Endothelial cell of umbilical vein (primary cell): ENCODE data around the gene MYL3. TPM values are rescaled to one million over a fixed set of nuclear protein-coding genes. Genes with fewer than 3 reads are reported as not detected.

Source experiments
- BruUV-seq: library from RNA; stranded (reverse); fragments of 400-500 nt; replicated peaks from 2 replicates; lab custom pipeline; 2021; lab: Mats Ljungman, UMichigan
- CTCF ChIA-PET: fragments of 300-600, 350-600 bp; sonication (Branson Sonifier 250); formaldehyde crosslinking; loops from one replicate; lab custom pipeline; 2021; ENCODE audit warnings: antibody characterized with exemption, inconsistent platforms; lab: Charles Lee
- POLR2A ChIA-PET: fragments of 300-600, 350-600 bp; sonication (Branson Sonifier 250); formaldehyde crosslinking; loops from one replicate; lab custom pipeline; 2021; ENCODE audit warnings: antibody characterized with exemption, inconsistent platforms; lab: Charles Lee
- DNase-seq: peaks from one replicate; pipeline ENCODE4 v3.0.0-alpha.2; 2011; ENCODE audit warnings: low read depth, low spot score
- FAIRE-seq: peaks from 2 replicates; lab custom pipeline; 2011; peaks lifted over from hg19 to GRCh38; lab: Jason Lieb, UNC
- H2AFZ ChIP-seq: 2 replicates; pipeline ENCODE4 v1.6.0; 2012; ENCODE audit warnings: low read depth, low read length, control low read depth, inconsistent platforms
- H3K27ac ChIP-seq: 2 replicates; pipeline ENCODE4 v1.5.1; 2011; ENCODE audit warnings: low read depth, mild to moderate bottlenecking, control low read depth, low read length, moderate library complexity; ENCODE audit not compliant: insufficient read depth
- H3K27me3 ChIP-seq, 2 experiments: 2 replicates each; pipeline versions ENCODE4 v1.6.0 to v1.6.1; 2011; ENCODE audit warnings: low read length in 2 of 2, mixed read lengths in 1 of 2; ENCODE audit not compliant: control insufficient read depth in 2 of 2, insufficient read depth in 2 of 2
- H3K36me3 ChIP-seq, 2 experiments: 2 replicates in 1 of 2; 3 replicates in 1 of 2; pipeline ENCODE4 v1.5.1; 2011; ENCODE audit warnings: low read length in 2 of 2, mild to moderate bottlenecking in 1 of 2, moderate library complexity in 1 of 2; ENCODE audit not compliant: control insufficient read depth in 2 of 2, insufficient read depth in 2 of 2; ENCODE audit errors: extremely low read depth in 1 of 2
- H3K4me1 ChIP-seq: 3 replicates; pipeline ENCODE4 v1.5.1; 2011; ENCODE audit warnings: mild to moderate bottlenecking, low read length; ENCODE audit not compliant: control insufficient read depth, insufficient read depth; ENCODE audit errors: extremely low read depth
- H3K4me2 ChIP-seq: 2 replicates; pipeline ENCODE4 v1.6.1; 2011; ENCODE audit warnings: low read length, control low read depth, mixed read lengths; ENCODE audit not compliant: insufficient read depth
- H3K4me3 ChIP-seq, 3 experiments: fragments of 200-600 bp in 1 of 3; sonication (generic), shearing (Covaris generic) in 1 of 3; replicated peaks in 1 of 3; 2 replicates each; pipeline ENCODE4 v1.5.1; 2011 to 2016; ENCODE audit warnings: control low read depth in 3 of 3, low read length in 3 of 3, mild to moderate bottlenecking in 2 of 3, inconsistent platforms in 1 of 3, low read depth in 1 of 3, moderate library complexity in 1 of 3; ENCODE audit not compliant: insufficient read depth in 1 of 3
- H3K79me2 ChIP-seq: 2 replicates; pipeline ENCODE4 v1.6.0; 2012; ENCODE audit warnings: low read length, inconsistent platforms; ENCODE audit not compliant: control insufficient read depth, insufficient read depth
- H3K9ac ChIP-seq: replicated peaks from 2 replicates; pipeline ENCODE3; 2011; ENCODE audit warnings: low read length, control low read depth; ENCODE audit not compliant: insufficient read depth; ENCODE audit errors: extremely low read depth
- H3K9me1 ChIP-seq: replicated peaks from 3 replicates; pipeline ENCODE4 v1.6.0; 2011; ENCODE audit warnings: mild to moderate bottlenecking, low read length; ENCODE audit not compliant: control insufficient read depth, insufficient read depth; ENCODE audit errors: extremely low read depth
- H3K9me3 ChIP-seq: replicated peaks from 2 replicates; pipeline ENCODE4 v1.5.1; 2012; ENCODE audit warnings: low read length, inconsistent platforms; ENCODE audit not compliant: control insufficient read depth, insufficient read depth
- H4K20me1 ChIP-seq: replicated peaks from 2 replicates; pipeline ENCODE3; 2011; ENCODE audit warnings: mild to moderate bottlenecking, low read length; ENCODE audit not compliant: control insufficient read depth, insufficient read depth; ENCODE audit errors: extremely low read depth
- CTCF ChIP-seq, 2 donors: IDR thresholded peaks; 1 replicate in 1 of 2; 2 replicates in 1 of 2; pipeline ENCODE4 v1.5.1; 2011; ENCODE audit warnings: low read length in 2 of 2, mild to moderate bottlenecking in 2 of 2, moderate library complexity in 2 of 2, control low read depth in 1 of 2, inconsistent platforms in 1 of 2, low read depth in 1 of 2; ENCODE audit not compliant: insufficient read depth in 1 of 2; ENCODE audit errors: extremely low read depth in 1 of 2
- EZH2 ChIP-seq: IDR thresholded peaks from 2 replicates; pipeline ENCODE4 v1.6.1; 2012; ENCODE audit warnings: borderline replicate concordance, low read depth, mild to moderate bottlenecking, moderate library complexity, low read length, inconsistent platforms; ENCODE audit not compliant: severe bottlenecking
- FOS ChIP-seq: IDR thresholded peaks from 2 replicates; pipeline ENCODE4 v1.6.1; 2011; ENCODE audit warnings: mild to moderate bottlenecking, low read length, moderate library complexity, borderline replicate concordance; ENCODE audit not compliant: insufficient read depth
- GATA2 ChIP-seq: IDR thresholded peaks from 2 replicates; pipeline ENCODE4 v1.7.0; 2011; ENCODE audit warnings: low read depth, mild to moderate bottlenecking, moderate library complexity, mixed read lengths, low read length; ENCODE audit not compliant: insufficient read length, insufficient read depth
- JUN ChIP-seq: IDR thresholded peaks from 2 replicates; pipeline ENCODE4 v1.6.1; 2011; ENCODE audit warnings: borderline replicate concordance, low read depth; ENCODE audit not compliant: insufficient read length, insufficient read depth
- MAX ChIP-seq: IDR thresholded peaks from 2 replicates; pipeline ENCODE4 v1.6.1; 2011; ENCODE audit not compliant: insufficient read depth, insufficient read length
- MYC ChIP-seq: IDR thresholded peaks from one replicate; pipeline ENCODE4 v1.6.1; 2011; ENCODE audit warnings: mild to moderate bottlenecking, low read depth, low read length
- POLR2A ChIP-seq: IDR thresholded peaks from 2 replicates; pipeline ENCODE4 v1.6.1; 2012; ENCODE audit warnings: low read depth, mild to moderate bottlenecking, control low read depth, low read length
- POLR2AphosphoS5 ChIP-seq: IDR thresholded peaks from 2 replicates; pipeline ENCODE4 v1.6.1; 2012; ENCODE audit warnings: low read depth, mild to moderate bottlenecking, control low read depth, low read length, moderate library complexity; ENCODE audit not compliant: insufficient read depth
- dilution Hi-C: fragments of 300-500 bp; cut with MboI; formaldehyde crosslinking; loops from one replicate; pipeline ENCODE4 v1.15.0; 2019; ENCODE audit warnings: low sequenced_read_pairs; ENCODE audit not compliant: extremely low pct_ligation_motif_present
- intact Hi-C: fragments of 100-400 bp; cut with micrococcal nuclease; formaldehyde crosslinking; loops from one replicate; pipeline ENCODE4 v1.10.0; 2022
- polyA plus RNA-seq, 4 experiments: library from polyadenylated mRNA; depleted of rRNA in 3 of 4; stranded (reverse) in 3 of 4; unstranded in 1 of 4; fragments of >200 nt; gene quantifications; 2 replicates each; pipeline versions ENCODE4 v1.2.1 to v1.2.3, GENCODE V29; 2011 to 2012; ENCODE audit warnings: missing spikeins in 1 of 4
- total RNA-seq: library from RNA; stranded (reverse); gene quantifications from 2 replicates; pipeline ENCODE4 v1.2.3, GENCODE V29; 2021

The MYL3 gene
- total and polyA plus RNA-seq, 2 donors (not counting 3 experiments of a cell fraction or from before 2014, with no cell fraction given), result not detected

- Histone ChIP-seq H3K79me2 (no peaks in the 10 kb centered on the region), H3K9me1 (no peaks in the 10 kb centered on the region), H3K27me3 (peaks cover 32 to 43% of the 10 kb centered on the region in 2 experiments), H3K9ac (no peak overlapping the region), H3K36me3 (no peaks in the 10 kb centered on the region), H4K20me1 (no peaks in the 10 kb centered on the region), H2AFZ (no peak overlapping the region), H3K4me3 (no peak overlapping the region), H3K27ac (no peak overlapping the region), H3K4me1 (no peaks in the 10 kb centered on the region), H3K9me3 (no peaks in the 10 kb centered on the region), H3K4me2 (no peak overlapping the region)
- no peak for FAIRE-seq
- BruUV-seq, result no TSS peak
- intact Hi-C loops (no loop called here), dilution Hi-C loops (no loop called here)
- POLR2A ChIA-PET, result no interaction called here
- DNase-seq, result no peak
- CTCF ChIA-PET, result interaction anchor here (1.4 to 4.2 kb wide), 2 partner anchors 10 to 179 kb away, joined by 4 to 19 read pairs; no protein-coding TSS in a partner anchor
- TF ChIP-seq MYC, result no peak
- TF ChIP-seq JUN, result no peak
- no peak for TF ChIP-seq EZH2
- TF ChIP-seq FOS, result no peak
- no peak for TF ChIP-seq POLR2A
- no peak for TF ChIP-seq GATA2
- TF ChIP-seq MAX, result no peak
- no peak for TF ChIP-seq POLR2AphosphoS5
- TF ChIP-seq CTCF (IDR thresholded peaks at IDR 0.05; ENCODE audit: extremely low read depth in 1 of 2, insufficient read depth in 1 of 2, low read depth in 1 of 2, low read length in 2 of 2), result no peak
Observed at GRCh38 chr3:46884929-46885328, 21.7 kb upstream of the MYL3 start.
